Prostate gland (tissue), 2 donors: Measurements from ENCODE around the gene ARID3C.

Source experiments
- CTCF ChIP-seq, 4 experiments: fragments of 200-600 bp in 2 of 4; fragments of 450-650 bp in 2 of 4; sonication (generic) in 2 of 4; IDR thresholded peaks; 1 replicate in 3 of 4; 2 replicates in 1 of 4; pipeline ENCODE4 v1.5.1; 2016 to 2019; ENCODE audit warnings: antibody characterized with exemption in 4 of 4, mild to moderate bottlenecking in 2 of 4, moderate library complexity in 2 of 4
- POLR2A ChIP-seq: fragments of 450-650 bp; IDR thresholded peaks from one replicate; pipeline ENCODE4 v1.6.1; 2016; ENCODE audit warnings: antibody characterized with exemption, mild to moderate bottlenecking
- POLR2AphosphoS5 ChIP-seq: sonication (generic); formaldehyde crosslinking; IDR thresholded peaks from one replicate; pipeline ENCODE4 v1.6.1; 2017; ENCODE audit warnings: antibody characterized with exemption

GRCh38 chr9:34572628-34573027, 56.2 kb downstream of the ARID3C start:
- TF ChIP-seq POLR2A = no peak
- TF ChIP-seq CTCF (IDR thresholded peaks at IDR 0.05) = no peak
- no peak for TF ChIP-seq POLR2AphosphoS5
